Jurkat, Clone E6-1 (cell line): ENCODE data around the gene AKAP7.
"Not testable (repeated sequence)": the region's sequence is repeated elsewhere in the genome, so short reads cannot be mapped to it uniquely, and the experiment has no call there.

ENCODE experiments used
- DNase-seq: peaks from one replicate; pipeline ENCODE4 v3.0.0-alpha.2; 2011; ENCODE audit warnings: low read depth, low spot score
- H3K4me3 ChIP-seq: 2 replicates; pipeline ENCODE4 v1.5.1; 2011; ENCODE audit warnings: mild to moderate bottlenecking, low read length, control low read depth, moderate library complexity

Gene AKAP7

GRCh38 chr6:131275273-131275672 is 140.0 kb downstream of the AKAP7 start:
- H3K4me3 ChIP-seq, result no peak overlapping the region
- DNase-seq, result no peak

GRCh38 chr6:131277591-131277990 is 142.3 kb downstream of the AKAP7 start:
- DNase-seq, result no peak
- H3K4me3 ChIP-seq, result no peak overlapping the region

- no peak overlapping the region for H3K4me3 ChIP-seq
- DNase-seq, result peak; percentile 4
Observed at GRCh38 chr6:131281471-131282270, 146.4 kb downstream of the AKAP7 start.

GRCh38 chr6:131282365-131282764 is 147.1 kb downstream of the AKAP7 start:
- DNase-seq, result no peak
- no peak overlapping the region for H3K4me3 ChIP-seq

GRCh38 chr6:131283466-131284175 is 148.4 kb downstream of the AKAP7 start:
- no peak overlapping the region for H3K4me3 ChIP-seq
- DNase-seq, result no peak

GRCh38 chr6:131285548-131285947 is 150.3 kb downstream of the AKAP7 start:
- no peak overlapping the region for H3K4me3 ChIP-seq
- no peak for DNase-seq

GRCh38 chr6:131286469-131287040 is 151.3 kb downstream of the AKAP7 start:
- DNase-seq, result no peak

GRCh38 chr6:131288214-131288613 is 152.9 kb downstream of the AKAP7 start:
- DNase-seq, result no peak

More at GRCh38 chr6:131286469-131287040, 151.3 kb downstream of the AKAP7 start:
- H3K4me3 ChIP-seq, result no peak overlapping the region

GRCh38 chr6:131290955-131291354 is 155.7 kb downstream of the AKAP7 start:
- H3K4me3 ChIP-seq, result no peak overlapping the region
- no peak for DNase-seq

More at GRCh38 chr6:131288214-131288613, 152.9 kb downstream of the AKAP7 start:
- H3K4me3 ChIP-seq, result no peak overlapping the region

GRCh38 chr6:131292145-131292938 is 157.1 kb downstream of the AKAP7 start:
- H3K4me3 ChIP-seq, result no peak overlapping the region
- DNase-seq, result no peak

- H3K4me3 ChIP-seq, result no peak overlapping the region
- DNase-seq, result no peak
Observed at GRCh38 chr6:131293472-131293911, 158.2 kb downstream of the AKAP7 start.

- no peak overlapping the region for H3K4me3 ChIP-seq
Observed at GRCh38 chr6:131295081-131295480, 159.8 kb downstream of the AKAP7 start.

GRCh38 chr6:131300826-131301225 is 165.6 kb downstream of the AKAP7 start:
- DNase-seq, H3K4me3 ChIP-seq: not testable (repeated sequence)

More at GRCh38 chr6:131295081-131295480, 159.8 kb downstream of the AKAP7 start:
- no peak for DNase-seq

GRCh38 chr6:131303338-131303930 is 168.2 kb downstream of the AKAP7 start:
- DNase-seq, result no peak
- H3K4me3 ChIP-seq, result no peak overlapping the region

- no peak overlapping the region for H3K4me3 ChIP-seq
- DNase-seq, result no peak
Observed at GRCh38 chr6:131305037-131305850, 170.0 kb downstream of the AKAP7 start.

GRCh38 chr6:131309437-131309836 is 174.2 kb downstream of the AKAP7 start:
- DNase-seq, result no peak
- H3K4me3 ChIP-seq, result no peak overlapping the region

GRCh38 chr6:131314838-131315237 is 179.6 kb downstream of the AKAP7 start:
- H3K4me3 ChIP-seq, result no peak overlapping the region
- DNase-seq, result no peak

GRCh38 chr6:131316654-131317053 is 181.4 kb downstream of the AKAP7 start:
- DNase-seq, result no peak

More at GRCh38 chr6:131316654-131317053, 181.4 kb downstream of the AKAP7 start:
- H3K4me3 ChIP-seq, result no peak overlapping the region
